NCI-H748 (cell line): ENCODE data around the gene ZBTB7A.

Experiments used
- DNase-seq: peaks from one replicate; lab custom pipeline; 2025; ENCODE audit not compliant: unreplicated experiment; lab: John Stamatoyannopoulos, UW

The ZBTB7A gene

DNA sequence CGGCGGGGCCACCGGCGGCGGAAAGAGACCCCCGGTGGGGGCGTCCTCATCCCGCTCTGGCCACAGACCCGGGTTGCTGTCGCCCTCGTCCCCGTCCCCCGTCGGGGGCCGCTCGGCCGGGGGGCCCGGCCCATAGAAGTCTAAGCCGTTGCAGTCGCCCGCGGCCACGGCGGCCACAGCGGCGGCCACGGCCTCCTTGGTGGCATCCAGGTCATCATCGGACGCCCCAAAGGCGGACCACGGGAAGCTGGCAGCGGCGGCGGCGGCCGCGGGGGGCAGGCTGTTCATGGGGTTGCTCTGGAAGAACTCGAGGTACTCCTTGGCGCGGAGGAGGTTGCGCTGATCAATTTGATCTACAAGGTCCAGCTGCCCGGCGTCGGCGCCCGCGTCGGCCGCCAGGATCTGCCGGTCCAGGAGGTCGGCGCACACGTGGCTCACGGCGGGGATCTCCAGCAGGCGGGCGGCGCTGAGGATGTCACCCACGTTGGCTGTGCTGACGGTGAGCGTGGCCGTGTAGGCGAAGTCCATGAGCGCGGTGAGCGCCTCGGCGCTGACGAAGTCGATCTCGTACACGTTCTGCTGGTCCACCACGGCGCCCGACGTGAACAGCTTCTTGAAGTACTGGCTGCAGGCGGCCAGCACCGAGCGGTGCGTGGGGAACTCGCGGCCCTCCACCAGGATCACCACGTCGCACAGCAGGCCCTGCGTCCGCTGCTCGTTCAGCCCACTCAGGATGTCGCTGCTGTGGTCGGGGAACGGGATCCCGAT, 12.1 kb downstream of the ZBTB7A start:
- no peak for DNase-seq

GRCh38 chr19:4053423-4054324, 13.0 kb downstream of the ZBTB7A start:
- DNase-seq = no peak

- no peak for DNase-seq
Measured at GRCh38 chr19:4052993-4053422, 13.7 kb downstream of the ZBTB7A start.

DNA sequence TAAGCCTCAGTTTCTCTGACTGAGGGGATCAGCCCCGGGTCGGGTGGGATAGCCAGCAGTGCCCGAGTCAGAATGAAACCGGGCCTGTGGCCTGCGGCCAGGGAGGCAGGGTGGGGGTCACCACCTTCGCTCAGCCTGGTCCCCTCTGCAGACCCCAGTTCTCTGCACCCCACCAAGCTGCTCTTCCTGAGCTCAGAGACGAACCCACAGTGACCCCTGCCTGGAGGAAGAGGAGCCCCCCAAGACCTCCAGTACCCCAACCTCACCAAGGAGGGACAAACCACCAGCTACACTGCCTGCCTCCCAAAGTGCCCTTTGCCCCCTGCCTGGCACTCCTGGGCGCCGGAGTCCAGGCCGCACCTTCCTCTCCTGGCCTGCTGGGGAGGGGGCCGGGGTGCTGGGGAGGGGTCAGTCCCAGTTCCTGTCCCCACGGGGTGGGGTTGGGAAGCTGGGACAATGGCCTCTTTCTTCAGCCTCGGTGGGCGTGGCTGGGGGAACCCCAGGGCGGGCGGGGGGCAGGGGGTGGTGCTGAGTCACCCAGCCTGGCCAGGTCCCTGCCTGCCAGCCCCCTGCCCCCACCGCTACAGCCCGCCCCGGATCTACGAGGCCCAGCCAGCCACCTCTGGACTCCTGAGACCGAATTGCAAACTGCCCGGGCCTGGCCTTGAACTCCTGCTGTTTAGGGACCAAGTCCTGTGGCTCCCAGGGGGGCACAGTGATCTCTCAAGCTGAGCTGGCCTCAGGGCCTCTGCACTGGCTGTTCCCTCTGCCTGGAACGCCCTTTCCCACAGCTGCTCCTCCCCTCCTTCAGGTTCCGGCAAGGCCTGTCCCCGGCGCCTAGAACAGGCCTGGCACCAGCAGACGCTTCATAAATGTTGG, 14.3 kb downstream of the ZBTB7A start:
- DNase-seq = no peak

GRCh38 chr19:4051175-4052101, 15.3 kb downstream of the ZBTB7A start:
- no peak for DNase-seq

DNA sequence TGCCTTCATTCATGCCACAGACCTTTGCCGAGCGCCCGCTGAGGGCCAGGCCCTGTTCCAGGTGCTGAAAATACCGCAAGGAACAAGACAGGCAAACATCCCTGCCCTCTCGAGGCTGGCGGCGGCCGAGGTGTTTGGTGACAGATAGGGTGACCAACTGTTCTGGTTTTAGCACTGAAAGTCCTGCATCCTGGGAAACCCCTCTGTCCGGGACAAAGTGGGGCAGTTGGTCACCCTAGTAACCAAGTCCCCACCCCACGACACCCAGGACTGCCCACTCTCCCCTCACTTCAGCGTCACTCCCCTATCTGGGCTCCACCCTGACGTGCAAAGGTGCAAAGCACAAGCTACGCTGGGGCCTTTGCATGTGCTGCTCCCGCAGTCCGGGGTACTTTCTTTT, 17.3 kb downstream of the ZBTB7A start:
- DNase-seq = no peak

GRCh38 chr19:4046946-4047683, 19.6 kb downstream of the ZBTB7A start:
- no peak for DNase-seq

DNA sequence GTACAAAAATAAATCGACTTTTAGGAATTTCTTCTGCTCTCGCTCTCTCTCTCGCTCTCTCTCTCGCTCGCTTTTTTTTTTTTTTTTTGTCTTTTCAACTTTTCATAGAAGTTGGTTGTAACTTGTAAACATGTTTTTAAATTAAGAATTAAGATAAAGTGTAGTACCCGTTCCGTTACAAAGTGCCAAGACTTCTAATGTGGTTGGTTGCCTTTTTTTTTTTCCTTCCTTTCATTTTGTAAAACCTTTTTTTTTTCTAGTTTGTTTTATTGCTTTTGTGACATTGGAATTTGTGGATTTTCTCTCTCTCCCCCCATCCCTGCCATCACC, 20.4 kb downstream of the ZBTB7A start:
- DNase-seq = no peak

GRCh38 chr19:4045597-4046361, 20.9 kb downstream of the ZBTB7A start:
- DNase-seq = no peak

- no peak for DNase-seq
Measured at GRCh38 chr19:4044990-4045465, 21.7 kb downstream of the ZBTB7A start.

- DNase-seq = no peak
Measured at GRCh38 chr19:4043966-4044715, 22.6 kb downstream of the ZBTB7A start.

DNA sequence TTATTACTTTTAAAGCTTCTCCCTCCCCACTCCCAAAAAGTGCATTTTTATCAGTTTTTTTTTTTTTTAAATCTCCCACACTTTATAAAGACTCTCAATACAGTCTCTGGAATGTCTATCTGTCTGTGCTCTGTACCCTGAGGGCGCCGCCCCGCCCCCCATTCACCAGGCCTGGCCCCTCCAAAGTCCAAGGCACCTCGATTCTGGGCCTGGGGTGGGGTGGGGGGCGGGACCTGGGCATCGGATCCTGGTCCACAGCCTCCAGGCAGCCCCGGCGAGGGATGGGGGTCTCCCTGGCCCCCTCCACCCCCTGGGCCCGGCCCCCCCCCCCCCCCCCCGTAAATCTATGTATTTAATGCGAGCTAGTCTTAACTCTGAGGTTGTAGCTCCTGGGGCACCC, 23.3 kb downstream of the ZBTB7A start:
- no peak for DNase-seq

DNA sequence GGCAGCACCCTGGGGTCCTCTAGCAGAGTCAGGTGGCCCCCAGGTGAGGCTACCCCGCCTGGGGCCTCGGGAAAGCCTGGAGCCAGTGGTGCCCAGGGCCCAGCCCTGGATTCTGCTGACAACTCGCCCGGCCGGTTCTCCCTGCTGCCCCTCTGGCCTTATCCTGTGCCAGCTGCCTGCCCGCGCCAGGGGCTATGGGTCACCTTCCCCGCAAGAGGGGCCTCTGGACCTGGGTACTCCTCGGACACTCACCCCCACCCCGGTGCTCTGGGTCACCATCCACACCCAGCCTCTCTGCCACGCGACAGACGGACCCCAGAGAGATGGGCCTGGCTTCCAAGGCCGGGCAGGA, 24.0 kb downstream of the ZBTB7A start:
- DNase-seq = no peak

DNA sequence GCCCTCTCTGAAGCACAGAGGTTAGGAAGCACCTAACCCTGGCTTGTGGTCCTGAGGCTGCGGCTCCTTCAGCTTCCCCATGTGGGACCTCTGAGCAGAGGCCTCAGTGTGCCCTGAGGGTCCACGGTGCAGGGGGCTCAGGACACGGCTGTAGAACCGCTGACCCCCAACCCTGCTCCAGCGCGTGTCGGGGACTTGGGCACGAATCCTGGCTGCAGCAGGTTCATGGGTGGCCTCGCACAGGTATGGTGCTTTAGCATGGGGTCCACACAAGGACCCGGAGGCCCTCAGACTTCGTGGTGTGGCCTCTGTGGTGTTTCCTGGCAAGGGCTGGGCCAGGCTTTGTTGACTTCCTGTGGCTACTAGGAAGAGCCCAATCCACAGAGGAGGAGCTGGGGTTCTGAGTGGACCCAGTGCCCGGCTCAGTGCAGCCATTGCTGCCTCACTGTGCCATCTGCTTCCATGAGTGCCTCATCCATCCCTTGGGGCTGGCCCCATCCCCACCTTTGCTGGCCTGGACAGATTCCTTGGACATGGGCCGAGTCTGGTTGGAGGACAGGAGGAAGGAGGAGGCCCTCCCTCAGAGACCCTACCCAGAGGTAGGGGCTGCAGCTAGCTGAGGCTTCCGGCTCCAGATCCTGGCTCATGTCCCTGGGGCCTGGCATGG, 24.5 kb downstream of the ZBTB7A start:
- DNase-seq = no peak

- DNase-seq = no peak
Measured at GRCh38 chr19:4038661-4039423, 27.9 kb downstream of the ZBTB7A start.

- DNase-seq = no peak
Measured at GRCh38 chr19:4038057-4038456, 28.6 kb downstream of the ZBTB7A start.
